A673 (cell line): ENCODE data around the gene DHRSX.
"Not testable (repeated sequence)": the region's sequence is repeated elsewhere in the genome, so short reads cannot be mapped to it uniquely, and the experiment has no call there.

Experiments
- CTCF ChIP-seq: fragments of 300-800, 200-600 bp; sonication (generic); conservative IDR thresholded peaks from 2 replicates; pipeline ENCODE4 v1.5.1; 2017; ENCODE audit warnings: low read depth, mild to moderate bottlenecking, antibody characterized with exemption, low read length, moderate library complexity, mixed read lengths
- EZH2 ChIP-seq: fragments of 200-600 bp; sonication (generic); IDR thresholded peaks from 2 replicates; pipeline ENCODE4 v1.6.1; 2017; ENCODE audit warnings: borderline replicate concordance, low read depth, mild to moderate bottlenecking, mixed read lengths, antibody characterized with exemption, low read length; ENCODE audit not compliant: poor library complexity, severe bottlenecking

DNA sequence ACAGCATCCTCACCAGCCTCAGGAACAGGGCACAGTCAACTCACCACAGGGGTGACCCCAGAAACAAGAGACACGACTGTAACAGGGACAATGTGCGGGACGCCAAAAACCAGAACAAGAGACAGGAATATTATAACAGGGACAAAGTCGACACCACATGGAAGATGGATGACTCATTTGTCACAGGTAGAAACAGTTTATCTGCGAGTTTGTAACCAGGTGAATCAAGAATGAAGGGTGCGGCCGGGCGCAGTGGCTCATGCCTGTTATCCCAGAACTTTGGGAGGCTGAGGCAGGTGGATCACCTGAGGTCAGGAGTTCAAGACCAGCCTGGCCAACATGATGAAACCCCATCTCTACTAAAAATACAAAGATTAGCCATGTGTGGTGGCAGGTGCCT is 44.7 kb downstream of the DHRSX start:
- TF ChIP-seq CTCF, EZH2: not testable (repeated sequence)
